ENCODE results near the gene SPACA7. TPM values are rescaled to one million over a fixed set of nuclear protein-coding genes. Genes with fewer than 3 reads are reported as not detected.
"Not testable (repeated sequence)": the region's sequence is repeated elsewhere in the genome, so short reads cannot be mapped to it uniquely, and the experiment has no call there.

SPACA7 gene
- total and polyA plus RNA-seq, 4 donors = not detected

DNA sequence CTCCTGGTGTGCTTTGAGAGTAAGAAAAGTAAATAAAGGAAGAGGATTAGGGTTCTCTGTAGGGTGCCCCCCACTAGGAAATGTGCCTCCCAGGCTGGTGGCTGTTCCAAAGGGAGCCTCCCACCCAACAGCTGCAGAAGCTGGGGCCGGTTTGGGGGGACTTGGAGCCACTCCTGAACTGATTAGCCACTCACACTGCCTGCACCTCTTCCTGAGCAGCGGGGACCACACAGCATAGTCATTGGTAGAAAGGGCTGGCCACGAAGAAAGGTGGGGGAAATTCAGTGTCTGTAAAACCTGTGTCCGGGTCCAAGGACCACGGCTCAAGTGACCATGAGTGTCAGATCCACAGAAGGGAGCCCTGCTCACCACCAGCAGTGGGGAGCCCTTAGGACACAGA is 55.6 kb downstream of the SPACA7 start:
- Histone ChIP-seq H3K36me3 (ENCODE audit: control insufficient read depth in 4 of 4, insufficient read depth in 3 of 4, low read depth in 1 of 4, low read length in 3 of 4) (peaks cover 0 to 2% (median 0%) of the 10 kb centered on the region in 4 donors), H3K27ac (ENCODE audit: low read depth in 1 of 2, low read length in 2 of 2) (no peak overlapping the region), H3K9me3 (ENCODE audit: control insufficient read depth in 4 of 4, low read length in 3 of 4) (peaks cover 0 to 4% (median 0%) of the 10 kb centered on the region in 4 donors), H3K27me3 (ENCODE audit: control insufficient read depth in 4 of 4, insufficient read depth in 4 of 4, low read length in 3 of 4) (no peaks in the 10 kb centered on the region), H3K9ac (ENCODE audit: low read depth in 1 of 2, low read length in 2 of 2) (no peak overlapping the region), H3K4me3 (ENCODE audit: low read depth in 1 of 3, low read length in 3 of 3) (no peak overlapping the region), H3K4me1 (ENCODE audit: control insufficient read depth in 4 of 4, insufficient read depth in 4 of 4, low read length in 3 of 4) (no peaks in the 10 kb centered on the region)
- DNase-seq (ENCODE audit: low spot score) = no peak
- 82% methylated on average over 5 of the region's 5 CpGs for WGBS
- TF ChIP-seq CTCF (IDR thresholded peaks at IDR 0.05; ENCODE audit: low read depth, low read length, missing input control) (no peak), RAD21 (IDR thresholded peaks at IDR 0.05) (no peak), HNF4A (conservative IDR thresholded peaks at IDR 0.05) (no peak), SP1 (IDR thresholded peaks at IDR 0.05) (no peak), RXRA (IDR thresholded peaks at IDR 0.05) (no peak), EGR1 (IDR thresholded peaks at IDR 0.05; ENCODE audit: low read depth in 2 of 2) (no peak), REST (IDR thresholded peaks at IDR 0.05) (no peak), YY1 (IDR thresholded peaks at IDR 0.05) (no peak), ZBTB33 (IDR thresholded peaks at IDR 0.05) (no peak), FOXA2 (IDR thresholded peaks at IDR 0.05) (no peak), GABPA (IDR thresholded peaks at IDR 0.05 in 1 of 2, conservative IDR thresholded peaks at IDR 0.05 in 1 of 2) (no peak), TAF1 (conservative IDR thresholded peaks at IDR 0.05) (no peak), FOXA1 (IDR thresholded peaks at IDR 0.05) (no peak), HNF4G (IDR thresholded peaks at IDR 0.05) (no peak), JUND (IDR thresholded peaks at IDR 0.05) (no peak), MAX (IDR thresholded peaks at IDR 0.05) (no peak), NR2F2 (IDR thresholded peaks at IDR 0.05) (no peak)
- TF ChIP-seq, protein P1, sequence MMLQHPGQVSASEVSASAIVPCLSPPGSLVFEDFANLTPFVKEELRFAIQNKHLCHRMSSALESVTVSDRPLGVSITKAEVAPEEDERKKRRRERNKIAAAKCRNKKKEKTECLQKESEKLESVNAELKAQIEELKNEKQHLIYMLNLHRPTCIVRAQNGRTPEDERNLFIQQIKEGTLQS (IDR thresholded peaks at IDR 0.05) = no peak

- not testable (repeated sequence) for H3K9me3 ChIP-seq (ENCODE audit: control insufficient read depth in 4 of 4, low read length in 3 of 4); H3K4me1 ChIP-seq (ENCODE audit: control insufficient read depth in 4 of 4, insufficient read depth in 4 of 4, low read length in 3 of 4); H3K9ac ChIP-seq (ENCODE audit: low read depth in 1 of 2, low read length in 2 of 2); H3K27me3 ChIP-seq (ENCODE audit: control insufficient read depth in 4 of 4, insufficient read depth in 4 of 4, low read length in 3 of 4); H3K27ac ChIP-seq (ENCODE audit: low read depth in 1 of 2, low read length in 2 of 2); DNase-seq (ENCODE audit: low spot score); H3K36me3 ChIP-seq (ENCODE audit: control insufficient read depth in 4 of 4, insufficient read depth in 3 of 4, low read depth in 1 of 4, low read length in 3 of 4); H3K4me3 ChIP-seq (ENCODE audit: low read depth in 1 of 3, low read length in 3 of 3)
- 73% methylated on average over 5 of the region's 5 CpGs for WGBS
Measured at GRCh38 chr13:112432734-112433133, 56.6 kb downstream of the SPACA7 start.

DNA sequence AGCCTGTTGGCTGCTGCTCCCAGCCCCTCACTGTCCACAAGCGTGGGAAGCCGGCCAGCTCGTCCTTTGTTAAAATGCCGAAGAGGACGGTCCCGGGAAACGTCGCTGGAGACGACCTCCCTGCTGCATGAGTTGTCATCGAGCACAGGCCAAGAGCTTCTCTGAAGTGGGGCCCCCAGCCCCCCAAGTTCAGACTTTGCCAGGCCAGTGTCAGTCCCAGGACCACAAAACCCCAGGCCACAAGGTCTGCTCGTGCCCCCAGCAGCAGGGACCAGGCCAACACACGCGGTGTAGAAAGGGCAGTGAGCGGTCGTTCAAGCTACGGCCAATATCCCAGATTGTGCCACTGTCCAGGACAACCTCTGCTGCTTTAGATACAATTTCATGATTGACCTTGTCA is 57.4 kb downstream of the SPACA7 start:
- not testable (repeated sequence) for H3K36me3 ChIP-seq (ENCODE audit: control insufficient read depth in 4 of 4, insufficient read depth in 3 of 4, low read depth in 1 of 4, low read length in 3 of 4); H3K4me3 ChIP-seq (ENCODE audit: low read depth in 1 of 3, low read length in 3 of 3); H3K9me3 ChIP-seq (ENCODE audit: control insufficient read depth in 4 of 4, low read length in 3 of 4); DNase-seq (ENCODE audit: low spot score); H3K4me1 ChIP-seq (ENCODE audit: control insufficient read depth in 4 of 4, insufficient read depth in 4 of 4, low read length in 3 of 4); H3K27me3 ChIP-seq (ENCODE audit: control insufficient read depth in 4 of 4, insufficient read depth in 4 of 4, low read length in 3 of 4); H3K9ac ChIP-seq (ENCODE audit: low read depth in 1 of 2, low read length in 2 of 2); H3K27ac ChIP-seq (ENCODE audit: low read depth in 1 of 2, low read length in 2 of 2)
- WGBS = 91% methylated on average over 16 of the region's 16 CpGs
